A549 (cell line): ENCODE results near the gene SAT2.

Experiments
- BHLHE40 ChIP-seq: IDR thresholded peaks from 2 replicates; pipeline ENCODE4 v1.6.1; 2012; ENCODE audit warnings: low read depth, low read length, inconsistent platforms
- CBX8 ChIP-seq: fragments of 200-600 bp; sonication (generic); IDR thresholded peaks from 2 replicates; pipeline ENCODE4 v1.6.1; 2016
- CTCF ChIP-seq: fragments of >200 bp; sonication (Bioruptor Twin); formaldehyde crosslinking; IDR thresholded peaks from 3 replicates; pipeline ENCODE4 v1.5.1; 2016
- EP300 ChIP-seq, 2 experiments: fragments of >200 bp; sonication (Bioruptor Twin); formaldehyde crosslinking; IDR thresholded peaks; 2 replicates in 1 of 2; 3 replicates in 1 of 2; pipeline ENCODE4 v1.6.1; 2016 to 2017
- FOSL2 ChIP-seq, 2 experiments: fragments of 450-650 bp in 1 of 2; fragments of >200 bp in 1 of 2; sonication (Bioruptor Twin) in 1 of 2; formaldehyde crosslinking; IDR thresholded peaks; 2 replicates each; pipeline versions ENCODE4 v1.5.0 to v1.6.1; 2016 to 2020; ENCODE audit warnings: mild to moderate bottlenecking in 1 of 2, moderate library complexity in 1 of 2
- POLR2A ChIP-seq: IDR thresholded peaks from 2 replicates; pipeline ENCODE4 v1.6.1; 2012; ENCODE audit warnings: mild to moderate bottlenecking, low read length
- TFCP2L1 ChIP-seq: fragments of 250-450 bp; sonication (Bioruptor Pico); IDR thresholded peaks from 2 replicates; pipeline ENCODE4 v1.5.0; 2021; ENCODE audit warnings: mild to moderate bottlenecking
- ZFP36 ChIP-seq: fragments of 450-650 bp; IDR thresholded peaks from 2 replicates; pipeline ENCODE4 v1.6.1; 2014; ENCODE audit warnings: borderline replicate concordance; ENCODE audit not compliant: partially characterized antibody

DNA sequence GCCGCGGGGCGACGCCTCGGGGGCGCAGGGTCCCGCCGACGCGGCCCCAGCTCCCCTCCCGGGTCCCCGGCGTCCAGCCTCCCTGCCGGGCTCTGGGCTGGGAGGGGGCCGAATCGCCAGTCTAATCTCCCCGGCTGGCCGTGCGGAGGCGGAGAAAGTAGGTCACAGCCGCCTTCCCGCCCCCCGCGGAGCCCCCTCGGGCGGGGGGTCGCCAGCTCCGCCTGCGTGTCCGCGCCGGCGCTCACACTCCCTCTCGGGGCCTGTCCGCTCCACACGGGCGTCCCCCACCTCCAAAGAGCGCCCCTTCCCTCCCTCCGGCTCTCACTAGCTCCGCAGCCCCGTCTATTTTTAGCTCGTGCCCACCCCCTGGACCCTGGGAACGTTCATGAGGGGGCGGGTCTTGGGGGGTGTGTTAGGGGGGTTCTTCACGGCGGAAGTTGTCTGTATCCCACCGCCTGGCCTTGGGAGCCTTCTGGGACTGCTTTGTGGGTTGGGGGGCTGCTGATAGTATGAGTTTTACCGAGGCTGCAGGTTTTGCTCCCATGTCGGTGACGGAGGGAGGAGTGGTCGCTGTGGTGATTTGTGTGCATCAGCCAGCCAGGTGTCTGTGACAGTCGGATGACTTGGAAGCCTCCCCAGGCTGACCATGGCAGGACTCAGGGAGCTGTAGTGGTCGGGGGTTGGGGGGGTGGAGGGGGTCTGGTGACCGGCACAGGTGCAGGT is 24.2 kb upstream of the SAT2 start:
- no peak for TF ChIP-seq CTCF
- TF ChIP-seq POLR2A, result no peak
- no peak for TF ChIP-seq EP300 (IDR thresholded peaks at IDR 0.05)
- TF ChIP-seq BHLHE40, result no peak
- TF ChIP-seq FOSL2 (IDR thresholded peaks at IDR 0.05), result no peak
- TF ChIP-seq FOSL2 (CRISPR knock-in tag; IDR thresholded peaks at IDR 0.05), result no peak
- TF ChIP-seq ZFP36, result no peak
- no peak for TF ChIP-seq CBX8
- no peak for TF ChIP-seq TFCP2L1
